T-helper 1 cell (primary cell): ENCODE data around the gene CRTC1.
"Not testable (repeated sequence)": the region's sequence is repeated elsewhere in the genome, so short reads cannot be mapped to it uniquely, and the experiment has no call there.

Source experiments
- DNase-seq, 5 donors: peaks; one replicate each; pipeline ENCODE4 v3.0.0-alpha.2; 2012 to 2020

Gene CRTC1

GRCh38 chr19:18669883-18670282, 13.6 kb upstream of the CRTC1 start:
- no peak for DNase-seq

GRCh38 chr19:18670312-18670711, 13.2 kb upstream of the CRTC1 start:
- DNase-seq = no peak

GRCh38 chr19:18671303-18672043, 12.0 kb upstream of the CRTC1 start:
- no peak for DNase-seq

- no peak for DNase-seq
Observed at GRCh38 chr19:18672044-18672451, 11.4 kb upstream of the CRTC1 start.

GRCh38 chr19:18672606-18673337, 10.7 kb upstream of the CRTC1 start:
- no peak for DNase-seq

GRCh38 chr19:18674616-18675015, 8.9 kb upstream of the CRTC1 start:
- no peak for DNase-seq

GRCh38 chr19:18675779-18676178, 7.7 kb upstream of the CRTC1 start:
- no peak for DNase-seq

- DNase-seq = no peak
Observed at GRCh38 chr19:18676692-18677091, 6.8 kb upstream of the CRTC1 start.

GRCh38 chr19:18677156-18677555, 6.3 kb upstream of the CRTC1 start:
- no peak for DNase-seq

- not testable (repeated sequence) for DNase-seq
Observed at GRCh38 chr19:18680148-18680547, 3.3 kb upstream of the CRTC1 start.

GRCh38 chr19:18682807-18683108, 722 bp upstream of the CRTC1 start:
- DNase-seq = no peak

GRCh38 chr19:18683958-18684641, 620 bp downstream of the CRTC1 start:
- DNase-seq = no peak

- no peak for DNase-seq
Observed at GRCh38 chr19:18684642-18684993, 1.1 kb downstream of the CRTC1 start.

GRCh38 chr19:18685597-18686190, 2.2 kb downstream of the CRTC1 start:
- DNase-seq = no peak

GRCh38 chr19:18687740-18688465, 4.4 kb downstream of the CRTC1 start:
- no peak for DNase-seq

GRCh38 chr19:18696023-18696422, 12.5 kb downstream of the CRTC1 start:
- DNase-seq = no peak

- DNase-seq = no peak
Observed at GRCh38 chr19:18697680-18698079, 14.2 kb downstream of the CRTC1 start.

GRCh38 chr19:18698321-18699167, 15.1 kb downstream of the CRTC1 start:
- no peak for DNase-seq

- DNase-seq = no peak
Observed at GRCh38 chr19:18699403-18700054, 16.0 kb downstream of the CRTC1 start.

GRCh38 chr19:18700501-18701249, 17.2 kb downstream of the CRTC1 start:
- DNase-seq = peak; percentile 45 to 71 (median 61)

- no peak for DNase-seq
Observed at GRCh38 chr19:18701250-18701608, 17.7 kb downstream of the CRTC1 start.
